AG20443 (cell line): ENCODE data around the gene ARFGAP2.
A peak's percentile ranks its signal among the peaks of the same experiment; 100 is the strongest.

Experiments used
- DNase-seq: peaks from one replicate; pipeline ENCODE4 v3.0.0; 2012; ENCODE audit warnings: low spot score, mixed read lengths

ARFGAP2 gene

DNA sequence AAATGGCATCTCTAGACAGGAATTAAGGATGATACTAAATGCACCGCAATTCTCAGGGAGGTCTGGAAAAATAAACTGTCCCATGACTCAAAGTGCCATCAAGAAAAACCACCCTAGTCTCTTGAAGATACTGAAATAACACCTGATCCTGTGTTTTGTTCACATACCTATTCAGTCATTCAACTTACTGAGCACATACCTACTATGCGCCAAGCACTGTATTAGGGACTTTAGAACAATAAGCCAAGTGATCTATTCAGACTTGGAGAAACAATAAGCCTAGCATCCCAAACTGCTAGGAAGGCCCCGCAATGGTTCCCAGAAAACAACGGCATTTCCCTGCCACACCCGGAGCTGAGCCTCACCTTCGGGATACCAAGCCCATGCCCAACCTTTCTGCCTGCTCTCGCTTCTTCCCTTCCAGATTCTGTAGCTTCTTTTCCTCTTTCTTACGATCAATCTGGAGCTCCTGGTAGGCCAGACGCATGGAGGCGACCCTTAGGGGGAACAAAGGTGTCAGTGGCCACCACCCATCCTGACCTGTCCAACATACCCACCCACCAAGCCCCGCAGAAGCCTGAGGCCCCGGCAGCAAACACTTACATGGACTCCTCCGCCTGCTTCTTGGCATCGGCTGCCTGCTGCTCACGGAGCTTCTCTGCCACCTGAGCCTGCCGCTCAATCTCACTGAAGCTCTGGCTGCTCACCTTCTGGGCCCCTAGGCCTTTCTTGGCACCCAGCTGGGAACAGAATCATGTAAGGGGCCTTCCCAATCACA, 5.4 kb downstream of the ARFGAP2 start:
- DNase-seq, result no peak

DNA sequence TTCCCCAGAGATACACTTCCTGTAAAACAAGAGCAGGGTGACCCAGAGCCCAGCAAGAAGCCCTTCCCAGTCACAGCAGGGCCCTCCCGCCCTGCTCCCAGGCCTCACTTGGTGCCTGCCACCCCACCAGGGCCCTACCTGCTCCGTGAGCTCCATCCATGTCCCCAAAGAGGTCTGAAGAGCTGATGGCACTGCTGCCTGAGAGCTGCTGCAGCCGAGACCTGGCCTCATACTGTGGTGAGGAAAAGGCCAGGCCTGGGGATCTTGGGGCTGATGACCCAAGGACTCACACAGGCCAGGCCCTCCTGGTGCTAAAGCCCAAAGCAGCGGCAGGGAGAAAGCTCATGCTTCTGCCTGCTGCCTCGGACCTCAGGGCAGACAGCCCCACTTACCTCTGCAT, 10.3 kb downstream of the ARFGAP2 start:
- no peak for DNase-seq

DNA sequence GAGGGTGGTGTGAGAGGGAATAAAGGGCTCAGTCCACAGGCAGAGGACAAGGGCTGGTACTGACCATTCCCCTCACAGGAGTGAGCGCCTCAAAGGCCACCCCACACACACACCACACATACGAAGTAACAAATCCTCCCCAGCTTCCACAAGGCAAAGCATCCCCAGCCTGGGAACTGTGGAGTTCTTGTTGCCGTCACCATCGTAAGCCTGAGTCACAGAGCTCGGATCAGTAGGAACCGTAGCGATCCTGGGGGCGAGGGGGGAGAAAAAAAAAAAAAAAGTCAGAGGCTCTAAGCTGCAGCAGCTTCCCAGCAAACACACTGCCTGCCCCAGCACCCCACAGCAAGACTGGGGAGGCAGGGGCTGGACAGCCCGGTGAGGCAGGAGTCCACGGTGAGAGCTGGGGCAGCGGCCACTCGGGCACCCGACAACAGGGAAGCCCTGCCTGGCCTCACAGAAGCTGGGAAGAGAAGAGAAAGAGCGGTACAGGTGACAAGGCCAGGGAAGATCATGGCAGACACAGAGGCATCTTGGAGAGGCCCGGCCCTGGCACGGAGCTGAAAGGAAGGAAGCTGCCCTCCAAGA, 11.3 kb downstream of the ARFGAP2 start:
- no peak for DNase-seq

- DNase-seq, result no peak
These were observed 12.4 kb downstream of the ARFGAP2 start for GRCh38 chr11:47164321-47164720.

GRCh38 chr11:47163898-47164297, 12.8 kb downstream of the ARFGAP2 start:
- DNase-seq, result no peak

DNA sequence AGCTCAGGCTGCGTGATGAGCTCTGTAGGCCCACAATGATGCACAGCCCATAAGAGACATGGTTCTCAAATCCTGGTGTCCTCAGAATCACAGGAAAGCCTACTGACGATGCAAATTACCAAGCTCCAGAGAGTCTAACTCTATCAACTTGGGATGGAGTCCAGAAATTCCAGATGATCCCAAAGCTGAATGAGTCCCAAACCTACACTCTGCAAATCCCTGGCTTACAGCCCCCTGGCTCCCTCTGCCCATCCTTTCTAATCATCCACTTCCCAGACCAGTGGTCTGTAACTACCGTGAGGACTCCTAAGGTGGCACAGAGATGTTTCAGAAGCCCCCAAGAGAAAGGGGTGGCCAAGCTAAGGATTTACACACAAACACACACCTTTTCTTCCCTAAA, 13.5 kb downstream of the ARFGAP2 start:
- no peak for DNase-seq

- no peak for DNase-seq
These were observed 14.3 kb downstream of the ARFGAP2 start for GRCh38 chr11:47162426-47162825.

- no peak for DNase-seq
These were observed 14.8 kb downstream of the ARFGAP2 start for GRCh38 chr11:47161890-47162289.

DNA sequence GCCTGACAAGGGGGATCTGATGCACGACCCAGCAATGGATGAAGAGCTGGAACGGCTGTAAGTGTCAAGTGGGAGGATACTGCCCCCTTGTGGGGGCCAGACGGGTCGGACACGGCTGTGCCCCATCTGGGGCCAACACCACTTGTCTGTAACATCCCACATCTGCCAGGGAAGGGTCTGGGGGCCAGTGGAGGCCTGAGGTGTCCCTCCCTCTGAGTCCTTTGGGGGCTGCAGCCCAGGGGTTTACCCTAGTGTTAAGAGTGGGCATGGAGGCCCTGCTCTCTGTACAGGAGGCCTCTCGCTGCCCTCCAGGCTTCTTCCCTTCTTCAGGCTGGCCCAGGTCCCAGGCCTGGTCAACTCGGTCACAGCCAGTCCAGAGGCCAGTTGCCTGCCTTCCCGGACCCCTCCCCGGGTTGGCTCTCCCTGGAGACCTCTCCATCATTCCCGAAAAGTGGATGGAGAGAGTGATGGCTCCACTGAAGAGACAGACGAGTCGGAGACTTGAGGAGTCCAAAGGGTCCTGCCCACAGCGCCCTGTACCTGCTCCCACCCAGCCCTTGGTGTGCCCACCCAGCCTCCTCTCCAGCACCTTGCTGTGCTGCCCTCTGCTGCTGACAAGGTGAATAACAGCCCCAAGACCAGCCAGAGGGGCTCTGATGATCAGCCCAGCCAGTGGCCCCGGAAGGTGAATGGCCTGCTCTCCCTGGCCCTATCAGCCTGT, 15.4 kb downstream of the ARFGAP2 start:
- DNase-seq, result peak; percentile 90

- no peak for DNase-seq
These were observed 15.9 kb downstream of the ARFGAP2 start for GRCh38 chr11:47160753-47161133.

GRCh38 chr11:47158242-47158641, 18.4 kb downstream of the ARFGAP2 start:
- no peak for DNase-seq

DNA sequence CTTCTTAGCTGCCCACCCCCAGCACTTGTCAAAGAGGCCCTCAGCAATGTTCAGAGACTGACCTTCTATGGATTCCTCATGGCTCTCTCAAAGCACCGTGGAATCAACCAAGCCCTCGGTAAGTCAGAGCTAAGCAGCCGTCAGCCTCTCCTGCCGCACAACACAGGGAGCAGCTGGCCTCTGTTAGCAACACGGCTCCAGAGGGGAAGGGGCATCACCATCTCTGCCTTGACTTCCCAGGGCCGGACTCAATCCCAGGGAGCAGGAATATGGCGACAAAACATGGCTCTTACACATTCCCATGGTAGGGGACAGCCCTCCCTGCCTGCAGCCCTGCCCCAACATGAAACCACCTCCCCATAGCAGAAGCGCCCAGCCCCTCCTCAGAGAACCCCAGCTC, 18.9 kb downstream of the ARFGAP2 start:
- no peak for DNase-seq

DNA sequence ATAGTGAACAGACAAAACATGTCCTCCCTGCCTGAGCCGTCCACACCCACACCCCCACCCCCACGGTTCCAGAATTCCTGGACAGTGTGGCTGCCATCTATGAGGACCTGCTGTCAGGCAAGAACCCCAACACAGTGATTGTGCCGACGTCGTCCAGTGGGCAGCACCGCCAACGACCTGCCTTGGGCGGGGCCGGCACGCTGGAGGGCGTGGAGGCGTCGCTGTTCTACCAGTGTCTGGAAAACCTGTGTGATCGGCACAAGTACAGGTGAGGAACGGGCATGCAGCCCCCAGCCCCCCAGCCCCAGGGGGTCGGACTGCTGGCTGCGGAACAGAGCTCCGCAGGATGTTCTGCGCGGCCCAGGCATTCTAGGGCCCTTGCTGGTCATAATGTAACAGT, 19.7 kb downstream of the ARFGAP2 start:
- DNase-seq, result no peak

GRCh38 chr11:47156333-47156732, 20.3 kb downstream of the ARFGAP2 start:
- DNase-seq, result no peak

- no peak for DNase-seq
These were observed 20.8 kb downstream of the ARFGAP2 start for GRCh38 chr11:47155879-47156278.

DNA sequence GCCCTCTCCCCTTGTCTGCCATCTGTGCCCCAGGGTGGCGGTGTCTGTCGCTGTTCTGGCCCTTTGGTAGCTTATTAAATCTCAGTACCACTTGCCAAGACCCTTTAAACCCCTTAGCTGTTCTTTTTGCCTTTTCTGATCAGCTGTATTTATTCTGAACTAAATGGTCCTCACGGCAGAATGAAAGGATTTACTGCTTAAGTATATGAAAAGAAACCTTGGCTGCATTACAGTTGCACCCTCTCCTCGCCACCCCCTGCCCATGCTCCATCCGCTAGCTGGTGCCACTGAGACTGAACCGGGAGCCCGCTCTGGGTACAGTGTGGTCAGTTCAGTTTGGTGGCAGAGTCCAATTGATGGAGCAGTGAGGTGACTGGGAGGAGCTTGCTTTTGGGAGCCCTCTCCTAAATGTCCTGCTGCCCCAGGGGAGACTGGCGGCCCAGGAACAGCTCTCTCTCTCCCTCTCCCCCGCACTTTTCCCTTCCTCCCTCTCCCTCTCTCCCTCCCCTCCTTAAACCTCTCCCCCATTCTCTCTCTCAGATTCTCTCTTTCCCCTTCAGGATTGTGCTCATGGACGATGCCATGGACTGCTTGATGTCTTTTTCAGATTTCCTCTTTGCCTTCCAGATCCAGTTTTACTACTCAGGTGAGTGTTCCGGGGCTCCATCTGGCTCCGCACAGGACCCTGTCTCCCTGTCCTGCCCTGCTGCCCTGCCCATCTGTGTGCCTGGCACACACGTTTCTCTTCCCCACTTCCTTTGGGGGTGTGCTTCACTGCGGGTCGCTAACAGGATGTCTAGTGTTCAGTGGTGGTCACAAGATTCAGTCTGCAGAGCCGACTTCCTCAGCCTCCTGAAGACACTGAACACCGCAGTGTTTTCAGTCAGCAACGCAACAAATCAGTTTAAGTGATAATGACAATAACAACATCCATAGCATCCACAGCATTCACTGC, 21.8 kb downstream of the ARFGAP2 start:
- DNase-seq, result no peak

DNA sequence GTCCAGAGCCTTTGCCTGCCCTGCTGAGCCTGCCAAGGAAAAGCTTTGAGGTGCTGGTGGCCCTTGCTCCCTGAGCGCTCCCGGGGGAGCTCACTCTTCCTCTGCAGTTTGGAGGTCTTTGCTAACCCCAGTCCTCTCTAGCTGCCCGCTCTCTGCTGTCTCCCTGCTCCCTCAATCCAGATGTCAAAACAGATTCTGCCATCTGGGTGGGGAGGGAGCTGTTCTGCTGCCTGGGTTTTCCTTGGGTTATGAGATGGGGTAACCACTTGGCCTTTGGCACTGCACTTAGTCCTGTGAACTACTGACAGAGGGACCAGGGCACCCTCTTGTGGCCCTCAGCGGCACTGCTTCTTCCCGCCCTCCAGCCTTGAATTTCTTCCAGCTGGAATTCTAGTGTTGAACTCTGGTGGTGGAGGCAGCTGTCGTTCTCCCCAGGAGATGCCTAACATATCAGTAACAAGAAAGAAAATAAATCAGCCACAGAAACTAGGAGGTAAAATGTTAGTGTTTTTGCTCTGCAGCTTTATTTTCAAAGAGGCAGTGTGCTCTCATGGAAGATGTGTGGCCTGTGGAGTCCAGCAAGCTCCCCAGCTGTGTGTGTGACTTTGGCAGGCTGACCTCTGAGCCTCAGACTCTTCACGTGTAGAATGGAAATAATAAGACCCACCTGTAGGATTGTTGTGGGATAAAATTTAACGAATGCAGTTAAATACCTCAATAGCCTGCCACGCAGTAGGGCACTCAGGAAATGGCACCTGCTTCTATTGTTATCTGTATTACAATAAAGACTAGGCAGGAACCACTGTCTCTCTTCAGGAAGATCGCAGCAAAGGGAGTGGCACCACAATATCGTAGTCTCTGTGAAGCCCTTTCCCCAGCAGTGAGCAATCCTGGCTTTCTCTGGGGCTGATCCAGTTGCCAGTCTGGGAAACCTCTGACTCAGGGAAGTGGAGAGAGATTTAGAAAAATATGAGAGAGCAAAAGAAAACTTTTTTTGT, 23.4 kb downstream of the ARFGAP2 start:
- DNase-seq, result peak; percentile 91

- DNase-seq, result no peak
These were observed 24.3 kb downstream of the ARFGAP2 start for GRCh38 chr11:47152126-47152952.

- peak; percentile 5 for DNase-seq
These were observed 26.9 kb downstream of the ARFGAP2 start for GRCh38 chr11:47149782-47150181.
